Measurements from ENCODE around the gene DMRTC2. TPM values are rescaled to one million over a fixed set of nuclear protein-coding genes. Genes with fewer than 3 reads are reported as not detected.

DMRTC2 gene
- total RNA-seq, 4 donors from 2014 or later: not detected

GRCh38 chr19:41890936-41891335, 46.1 kb downstream of the DMRTC2 start:
- H3K4me3 ChIP-seq: no peak overlapping the region
- H3K9me3 ChIP-seq: no peaks in the 10 kb centered on the region
- peaks cover 0 to 76% (median 17%) of the 10 kb centered on the region in 3 donors for H3K36me3 ChIP-seq
- peaks cover 0 to 24% (median 2%) of the 10 kb centered on the region in 4 donors for H3K4me1 ChIP-seq
- no peak for TF ChIP-seq CTCF (IDR thresholded peaks at IDR 0.05)
- no peak for TF ChIP-seq POLR2A (IDR thresholded peaks at IDR 0.05)
- no peak for TF ChIP-seq EP300 (IDR thresholded peaks at IDR 0.05)
- H3K27ac ChIP-seq: no peak overlapping the region
- WGBS, 2 donors: 94 to 95% methylated on average over 4 of the region's 4 CpGs
- H3K27me3 ChIP-seq: no peaks in the 10 kb centered on the region
- no peak for DNase-seq (ENCODE audit: low spot score in 2 of 2)

- Histone ChIP-seq H3K27ac (no peak overlapping the region), H3K4me1 (peaks cover 0 to 10% (median 0%) of the 10 kb centered on the region in 4 donors), H3K4me3 (no peak overlapping the region), H3K9me3 (no peaks in the 10 kb centered on the region), H3K27me3 (no peaks in the 10 kb centered on the region), H3K36me3 (peaks cover 0 to 89% (median 23%) of the 10 kb centered on the region in 3 donors)
- TF ChIP-seq POLR2A (IDR thresholded peaks at IDR 0.05) (no peak), EP300 (IDR thresholded peaks at IDR 0.05) (no peak), CTCF (IDR thresholded peaks at IDR 0.05) (no peak)
- 85 to 88% methylated on average over 34 of the region's 34 CpGs for WGBS, 2 donors
- no peak for DNase-seq (ENCODE audit: low spot score in 2 of 2)
Measured at GRCh38 chr19:41892173-41892902, 47.5 kb downstream of the DMRTC2 start.

GRCh38 chr19:41893899-41894298, 49.1 kb downstream of the DMRTC2 start:
- H3K27me3 ChIP-seq: no peaks in the 10 kb centered on the region
- H3K36me3 ChIP-seq: peaks cover 2 to 92% (median 23%) of the 10 kb centered on the region in 3 donors
- WGBS, 2 donors: 57 to 63% methylated on average over 6 of the region's 6 CpGs

GRCh38 chr19:41894350-41894749, 49.5 kb downstream of the DMRTC2 start:
- 82 to 84% methylated on average over 14 of the region's 14 CpGs for WGBS, 2 donors
- no peaks in the 10 kb centered on the region for H3K27me3 ChIP-seq
- H3K9me3 ChIP-seq: no peaks in the 10 kb centered on the region
- TF ChIP-seq EP300 (IDR thresholded peaks at IDR 0.05): no peak
- TF ChIP-seq POLR2A (IDR thresholded peaks at IDR 0.05): no peak
- no peak for TF ChIP-seq CTCF (IDR thresholded peaks at IDR 0.05)
- no peak overlapping the region for H3K4me3 ChIP-seq
- DNase-seq (ENCODE audit: low spot score in 2 of 2): no peak
- no peak overlapping the region for H3K27ac ChIP-seq
- no peaks in the 10 kb centered on the region for H3K4me1 ChIP-seq
- peaks cover 3 to 92% (median 23%) of the 10 kb centered on the region in 3 donors for H3K36me3 ChIP-seq

More at GRCh38 chr19:41893899-41894298, 49.1 kb downstream of the DMRTC2 start:
- TF ChIP-seq POLR2A (IDR thresholded peaks at IDR 0.05) (no peak), CTCF (IDR thresholded peaks at IDR 0.05) (no peak), EP300 (IDR thresholded peaks at IDR 0.05) (no peak)
- Histone ChIP-seq H3K4me3 (no peak overlapping the region), H3K9me3 (no peaks in the 10 kb centered on the region), H3K4me1 (no peaks in the 10 kb centered on the region), H3K27ac (no peak overlapping the region)
- DNase-seq (ENCODE audit: low spot score in 2 of 2): no peak

- no peak overlapping the region for H3K4me3 ChIP-seq
- WGBS, 2 donors: 69 to 80% methylated on average over 10 to 16 of the region's 19 CpGs
- no peaks in the 10 kb centered on the region for H3K9me3 ChIP-seq
- no peaks in the 10 kb centered on the region for H3K27me3 ChIP-seq
- H3K36me3 ChIP-seq: peaks cover 3 to 92% (median 23%) of the 10 kb centered on the region in 3 donors
- no peaks in the 10 kb centered on the region for H3K4me1 ChIP-seq
- no peak for DNase-seq (ENCODE audit: low spot score in 2 of 2)
- no peak overlapping the region for H3K27ac ChIP-seq
- TF ChIP-seq EP300 (IDR thresholded peaks at IDR 0.05) (no peak), CTCF (IDR thresholded peaks at IDR 0.05) (no peak), POLR2A (IDR thresholded peaks at IDR 0.05) (no peak)
Measured at GRCh38 chr19:41895745-41896580, 51.1 kb downstream of the DMRTC2 start.

All from tibial nerve (tissue), 4 donors.